ENCODE results near the gene DNTTIP2. TPM values are rescaled to one million over a fixed set of nuclear protein-coding genes. Genes with fewer than 3 reads are reported as not detected.
"Not testable (repeated sequence)": the region's sequence is repeated elsewhere in the genome, so short reads cannot be mapped to it uniquely, and the experiment has no call there.

DNTTIP2 gene
- total RNA-seq, 1 experiment from 2014 or later = 101 TPM

DNA sequence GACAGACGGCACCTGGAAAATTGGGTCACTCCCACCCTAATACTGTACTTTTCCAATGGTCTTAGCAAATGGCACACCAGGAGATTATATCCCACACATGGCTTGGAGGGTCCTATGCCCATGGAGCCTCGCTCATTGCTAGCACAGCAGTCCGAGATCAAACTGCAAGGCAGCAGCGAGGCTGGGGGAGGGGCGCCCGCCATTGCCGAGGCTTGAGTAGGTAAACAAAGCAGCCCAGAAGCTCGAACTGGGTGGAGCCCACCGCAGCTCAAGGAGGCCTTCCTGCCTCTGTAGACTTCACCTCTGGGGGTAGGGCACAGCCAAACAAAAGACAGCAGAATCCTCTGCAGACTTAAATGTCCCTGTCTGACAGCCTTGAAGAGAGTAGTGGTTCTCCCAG is 23.0 kb downstream of the DNTTIP2 start:
- H2AK5ac ChIP-seq (ENCODE audit: insufficient read length, low read length); DNase-seq; H2BK20ac ChIP-seq (ENCODE audit: low read depth, low read length, poor library complexity, severe bottlenecking); H3K4ac ChIP-seq (ENCODE audit: low read depth, low read length); H3K27ac Mint-ChIP-seq; H3K18ac ChIP-seq (ENCODE audit: insufficient read length, low read depth, low read length); H2BK120ac ChIP-seq (ENCODE audit: low read depth, low read length, poor library complexity, severe bottlenecking); H4K91ac ChIP-seq (ENCODE audit: insufficient read length, low read depth, low read length); H3K14ac ChIP-seq (ENCODE audit: insufficient read depth, low read length); H3T11ph ChIP-seq (ENCODE audit: low read length); H4K5ac ChIP-seq (ENCODE audit: insufficient read length, low read depth, low read length); H3K23me2 ChIP-seq (ENCODE audit: insufficient read length, low read depth, low read length, poor library complexity, severe bottlenecking); H3K79me1 ChIP-seq (ENCODE audit: insufficient read depth, low read depth, low read length, poor library complexity, severe bottlenecking); H3K4me1 Mint-ChIP-seq; H3K56ac ChIP-seq (ENCODE audit: insufficient read length, low read depth, low read length); H3K4me2 ChIP-seq (ENCODE audit: insufficient read depth, insufficient read length, low read length); H3K4me1 ChIP-seq (ENCODE audit: insufficient read depth, low read length); H3K9me3 ChIP-seq (ENCODE audit: control insufficient read depth, low read depth, low read length); H3K27ac ChIP-seq (ENCODE audit: insufficient read length, low read depth, low read length); H3K9ac ChIP-seq (ENCODE audit: extremely low read depth, insufficient read length, low read length); H3K79me2 ChIP-seq (ENCODE audit: insufficient read depth, low read length); H4K20me1 ChIP-seq (ENCODE audit: control insufficient read depth, insufficient read depth, insufficient read length); H2BK15ac ChIP-seq (ENCODE audit: low read depth, low read length); H4K8ac ChIP-seq (replicated peaks; ENCODE audit: insufficient read length, low read depth, low read length); H3K4me3 Mint-ChIP-seq; H2BK12ac ChIP-seq (ENCODE audit: insufficient read length, low read depth, low read length); H3K27me3 ChIP-seq (ENCODE audit: insufficient read depth, low read length); H3K23ac ChIP-seq (ENCODE audit: insufficient read length, low read depth, low read length); H2AFZ ChIP-seq (ENCODE audit: low read length); H2BK5ac ChIP-seq (ENCODE audit: insufficient read length, low read length): not testable (repeated sequence)
- Mint-ChIP-seq H3K27me3 (ENCODE audit: low read depth) (peaks cover 16% of the 10 kb centered on the region), H3K9me3 (peaks cover 23 to 30% of the 10 kb centered on the region in 2 experiments), H3K36me3 (ENCODE audit: insufficient read depth in 1 of 3, low read depth in 3 of 3) (peaks cover 12 to 17% (median 16%) of the 10 kb centered on the region in 3 experiments)
- WGBS (ENCODE audit: extremely low coverage, insufficient read length, low lambda C conversion rate) = no CpG with 5 or more reads among the region's 9 CpGs

Data from H9 (cell line).